Caco-2 (cell line): ENCODE data around the gene GPR27. TPM values are rescaled to one million over a fixed set of nuclear protein-coding genes. Genes with fewer than 3 reads are reported as not detected.

Experiments used
- BruUV-seq: library from RNA; stranded (reverse); fragments of 400-500 nt; replicated peaks from 2 replicates; lab custom pipeline; 2021; lab: Mats Ljungman, UMichigan
- CTCF ChIA-PET: fragments of 300-600 bp; sonication (Branson Sonifier 250); formaldehyde crosslinking; loops from one replicate; lab custom pipeline; 2022; ENCODE audit warnings: antibody characterized with exemption; lab: Charles Lee
- POLR2A ChIA-PET: fragments of 300-600 bp; sonication (Branson Sonifier 250); formaldehyde crosslinking; loops from one replicate; lab custom pipeline; 2022; ENCODE audit warnings: antibody characterized with exemption; lab: Charles Lee
- DNase-seq, 2 experiments: peaks; one replicate each; pipeline versions ENCODE4 v3.0.0 to v3.0.0-alpha.2; 2020 to 2022
- H3K27me3 ChIP-seq: replicated peaks from 2 replicates; pipeline ENCODE4 v1.6.0; 2011; ENCODE audit warnings: low read length; ENCODE audit not compliant: control insufficient read depth, insufficient read depth
- H3K36me3 ChIP-seq: 2 replicates; pipeline ENCODE4 v1.5.1; 2011; ENCODE audit warnings: low read length; ENCODE audit not compliant: control insufficient read depth, insufficient read depth
- H3K4me1 ChIP-seq: fragments of 250-450 bp; sonication (Bioruptor Pico); 2 replicates; pipeline ENCODE4 v1.5.1; 2020; ENCODE audit warnings: mild to moderate bottlenecking
- H3K4me3 ChIP-seq: 2 replicates; pipeline ENCODE4 v1.5.1; 2011; ENCODE audit warnings: low read depth, mild to moderate bottlenecking, control low read depth, low read length
- H3K9me3 ChIP-seq: fragments of 250-450 bp; sonication (Bioruptor Pico); 2 replicates; pipeline ENCODE4 v1.5.1; 2020; ENCODE audit warnings: mild to moderate bottlenecking, moderate library complexity
- H3K27ac Mint-ChIP-seq: one replicate; pipeline ENCODE4 v1.8.0; 2022; ENCODE audit warnings: mixed read lengths; ENCODE audit not compliant: unreplicated experiment
- H3K27me3 Mint-ChIP-seq: one replicate; pipeline ENCODE4 v1.8.0; 2022; ENCODE audit warnings: mixed read lengths; ENCODE audit not compliant: insufficient read depth, unreplicated experiment
- H3K36me3 Mint-ChIP-seq: one replicate; pipeline ENCODE4 v1.8.0; 2022; ENCODE audit warnings: mild to moderate bottlenecking, mixed read lengths; ENCODE audit not compliant: insufficient read depth, unreplicated experiment
- H3K4me1 Mint-ChIP-seq: one replicate; pipeline ENCODE4 v1.8.0; 2022; ENCODE audit warnings: low read depth, mixed read lengths; ENCODE audit not compliant: unreplicated experiment
- H3K4me3 Mint-ChIP-seq: one replicate; pipeline ENCODE4 v1.8.0; 2022; ENCODE audit warnings: mild to moderate bottlenecking, moderate library complexity, mixed read lengths; ENCODE audit not compliant: unreplicated experiment
- H3K9me3 Mint-ChIP-seq: one replicate; pipeline ENCODE4 v1.8.0; 2022; ENCODE audit warnings: mixed read lengths; ENCODE audit not compliant: unreplicated experiment
- CTCF ChIP-seq, 2 experiments: fragments of 200-600 bp in 1 of 2; IDR thresholded peaks; 1 replicate in 1 of 2; 2 replicates in 1 of 2; pipeline versions ENCODE4 v1.5.1 to v1.8.0; 2011 to 2022; ENCODE audit warnings: antibody characterized with exemption in 1 of 2, control low read depth in 1 of 2, inconsistent platforms in 1 of 2, low read depth in 1 of 2, low read length in 1 of 2, mild to moderate bottlenecking in 1 of 2, moderate library complexity in 1 of 2; ENCODE audit not compliant: insufficient read depth in 1 of 2, severe bottlenecking in 1 of 2, unreplicated experiment in 1 of 2
- intact Hi-C: fragments of 100-400 bp; cut with micrococcal nuclease; formaldehyde crosslinking; loops from one replicate; pipeline ENCODE4 v1.10.0; 2022; ENCODE audit not compliant: unreplicated experiment
- total RNA-seq: library from RNA; stranded (reverse); gene quantifications from 2 replicates; pipeline ENCODE4 v1.2.3, GENCODE V29; 2022

Gene GPR27
- total RNA-seq, 1 experiment from 2014 or later: 0.39 TPM

- intact Hi-C loops: no loop called here
- no peaks in the 10 kb centered on the region for H3K36me3 Mint-ChIP-seq
- H3K36me3 ChIP-seq: no peaks in the 10 kb centered on the region
- no peaks in the 10 kb centered on the region for H3K4me1 Mint-ChIP-seq
- H3K4me1 ChIP-seq: 0 out of 2 replicates have a peak, but pooled peaks cover 6% of the 10 kb centered on the region
- H3K27ac Mint-ChIP-seq: no peak overlapping the region
- peaks cover 3% of the 10 kb centered on the region; the same call in 1 of the 2 replicates for H3K27me3 ChIP-seq
- H3K9me3 Mint-ChIP-seq: no peaks in the 10 kb centered on the region
- no TSS peak for BruUV-seq
- no peaks in the 10 kb centered on the region for H3K9me3 ChIP-seq
- H3K4me3 Mint-ChIP-seq: no peak overlapping the region
- ChIA-PET CTCF (interaction anchor here (2.0 kb wide), 1 partner anchor 18 kb away, joined by 12 read pairs; no protein-coding TSS in a partner anchor), POLR2A (no interaction called here)
- DNase-seq: no peak
- H3K4me3 ChIP-seq: no peak overlapping the region
- TF ChIP-seq CTCF (IDR thresholded peaks at IDR 0.05; ENCODE audit: insufficient read depth in 1 of 2, low read depth in 1 of 2, low read length in 1 of 2, severe bottlenecking in 1 of 2, unreplicated experiment in 1 of 2): no peak
- peaks cover 18% of the 10 kb centered on the region for H3K27me3 Mint-ChIP-seq
Measured at GRCh38 chr3:71728632-71729342, 24.9 kb upstream of the GPR27 start.

- Histone ChIP-seq H3K4me3 (no peak overlapping the region), H3K27me3 (peaks cover 1% of the 10 kb centered on the region; the same call in 1 of the 2 replicates), H3K9me3 (no peaks in the 10 kb centered on the region; the same call in 1 of the 2 replicates), H3K4me1 (0 out of 2 replicates have a peak, but pooled peaks cover 6% of the 10 kb centered on the region), H3K36me3 (no peaks in the 10 kb centered on the region)
- no peak for TF ChIP-seq CTCF (IDR thresholded peaks at IDR 0.05; ENCODE audit: insufficient read depth in 1 of 2, low read depth in 1 of 2, low read length in 1 of 2, severe bottlenecking in 1 of 2, unreplicated experiment in 1 of 2)
- Mint-ChIP-seq H3K36me3 (no peaks in the 10 kb centered on the region), H3K27ac (no peak overlapping the region), H3K4me3 (no peak overlapping the region), H3K9me3 (no peaks in the 10 kb centered on the region), H3K27me3 (peaks cover 11% of the 10 kb centered on the region), H3K4me1 (no peaks in the 10 kb centered on the region)
- ChIA-PET POLR2A (no interaction called here), CTCF (no interaction called here)
- intact Hi-C loops: no loop called here
- no peak for DNase-seq
- no TSS peak for BruUV-seq
Measured at GRCh38 chr3:71732637-71733036, 21.0 kb upstream of the GPR27 start.

- no TSS peak for BruUV-seq
- POLR2A ChIA-PET: no interaction called here
Measured at GRCh38 chr3:71733319-71733718, 20.3 kb upstream of the GPR27 start.

More at GRCh38 chr3:71733319-71733718, 20.3 kb upstream of the GPR27 start:
- no peaks in the 10 kb centered on the region for H3K36me3 Mint-ChIP-seq
- TF ChIP-seq CTCF (IDR thresholded peaks at IDR 0.05; ENCODE audit: insufficient read depth in 1 of 2, low read depth in 1 of 2, low read length in 1 of 2, severe bottlenecking in 1 of 2, unreplicated experiment in 1 of 2): no peak
- 0 out of 2 replicates have a peak, but pooled peaks cover 6% of the 10 kb centered on the region for H3K4me1 ChIP-seq
- no peaks in the 10 kb centered on the region for H3K36me3 ChIP-seq
- no peak overlapping the region for H3K4me3 ChIP-seq
- no peaks in the 10 kb centered on the region for H3K9me3 Mint-ChIP-seq
- H3K27me3 ChIP-seq: peaks cover 1% of the 10 kb centered on the region; the same call in 1 of the 2 replicates
- no peak overlapping the region for H3K27ac Mint-ChIP-seq
- CTCF ChIA-PET: no interaction called here
- peaks cover 13% of the 10 kb centered on the region for H3K27me3 Mint-ChIP-seq
- no peaks in the 10 kb centered on the region for H3K4me1 Mint-ChIP-seq
- no peak overlapping the region for H3K4me3 Mint-ChIP-seq
- H3K9me3 ChIP-seq: no peaks in the 10 kb centered on the region; the same call in 1 of the 2 replicates
- intact Hi-C loops: no loop called here
- no peak for DNase-seq
